ENCODE measurements around the gene SPTBN1. TPM values are rescaled to one million over a fixed set of nuclear protein-coding genes. Genes with fewer than 3 reads are reported as not detected.

The SPTBN1 gene
- total and polyA plus RNA-seq, 9 of the 15 experiments (the other 6 are each of a cell fraction or from before 2014, with no cell fraction given), result 8.9 to 66.8 (median 31.4) TPM

DNA sequence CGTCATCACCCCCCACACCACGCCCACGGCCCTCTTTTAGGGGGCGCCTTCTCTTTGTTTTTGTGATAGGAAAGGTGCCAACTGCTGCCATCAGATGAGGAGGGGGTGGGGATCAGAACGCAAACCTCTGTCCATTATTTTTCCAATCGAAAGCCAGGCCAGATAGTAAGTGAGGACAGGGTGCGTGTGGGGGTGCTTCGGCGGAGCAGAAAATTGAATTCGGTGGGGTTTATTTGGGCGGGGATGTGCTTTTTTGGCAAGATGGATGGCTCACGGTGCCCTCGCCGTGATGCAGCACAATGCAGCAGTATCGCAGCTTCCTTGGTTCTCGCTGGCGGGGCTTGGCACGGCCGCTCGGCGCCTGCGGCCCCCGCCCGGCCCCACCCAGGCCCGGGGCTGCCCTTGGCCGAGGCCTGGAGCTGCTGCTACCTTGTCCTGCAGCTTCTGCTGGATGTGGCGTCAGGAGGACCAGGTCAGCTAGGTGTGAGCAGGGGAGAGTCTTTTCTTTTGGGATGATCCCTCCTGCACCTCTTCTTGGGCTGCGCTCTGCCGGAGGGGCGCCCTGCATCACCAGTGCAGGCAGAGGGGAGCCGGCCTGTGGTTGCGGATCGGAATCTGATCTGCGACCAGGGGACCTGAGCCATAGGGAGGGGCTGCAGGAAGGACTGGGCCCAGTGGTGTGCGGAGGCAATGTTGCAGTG, 1.3 kb downstream of the SPTBN1 start:
- in situ Hi-C loops (cut with MboI), result no loop called here
- no peak for DNase-seq (ENCODE audit: extremely low read depth in 1 of 4, low spot score in 3 of 4)
- peaks cover 24 to 26% of the 10 kb centered on the region in 2 experiments; a peak in 4 of 5 replicates for H3K27me3 ChIP-seq (ENCODE audit: control insufficient read depth in 2 of 2, insufficient read depth in 2 of 2, low read length in 2 of 2)
- no peaks in the 10 kb centered on the region for H4K20me1 ChIP-seq (replicated peaks; ENCODE audit: control insufficient read depth, insufficient read depth, low read length)
- no peak overlapping the region for H3K9ac ChIP-seq (ENCODE audit: insufficient read depth in 1 of 2, low read depth in 2 of 2, low read length in 2 of 2)
- H3K4me2 ChIP-seq (ENCODE audit: insufficient read depth, low read length), result no peak overlapping the region
- H3K9me1 ChIP-seq (ENCODE audit: control insufficient read depth, insufficient read depth, low read length), result no peaks in the 10 kb centered on the region
- ChIA-PET CTCF (ENCODE audit: low intra/inter-chr PET ratio) (no interaction called here), POLR2A (no interaction called here)
- ATAC-seq, result no peak; the same call in none of the 3 replicates
- FAIRE-seq, result no peak
- no peak overlapping the region for H3K27ac ChIP-seq (ENCODE audit: extremely low read depth, low read depth, low read length)
- H2AFZ ChIP-seq (ENCODE audit: low read depth, low read length), result no peak overlapping the region
- H3K9me3 ChIP-seq (replicated peaks; ENCODE audit: control insufficient read depth, insufficient read depth, low read depth, low read length), result no peaks in the 10 kb centered on the region
- no peak overlapping the region for H3K4me3 ChIP-seq
- intact Hi-C loops (cut with micrococcal nuclease), result no loop called here
- H3K36me3 ChIP-seq (ENCODE audit: control insufficient read depth, insufficient read depth, low read length), result no peaks in the 10 kb centered on the region
- H3K79me2 ChIP-seq (ENCODE audit: control insufficient read depth, insufficient read depth, low read length), result no peaks in the 10 kb centered on the region
- peaks cover 0 to 21% of the 10 kb centered on the region in 2 experiments; a peak in 2 of 5 replicates for H3K4me1 ChIP-seq (replicated peaks in 1 of 2; ENCODE audit: control insufficient read depth in 2 of 2, insufficient read depth in 2 of 2, low read length in 2 of 2)
- BruUV-seq (replicated peaks), result no TSS peak
- WGBS (ENCODE audit: insufficient coverage, low coverage, missing lambda C conversion rate), result 9% methylated on average over 23 of the region's 35 CpGs
- TF ChIP-seq RFX1 (IDR thresholded peaks at IDR 0.05), result no peak
- no peak for TF ChIP-seq MYBL2 (IDR thresholded peaks at IDR 0.05; ENCODE audit: low read depth)
- no peak for TF ChIP-seq MYBL2 (CRISPR knock-in tag; IDR thresholded peaks at IDR 0.05; ENCODE audit: borderline replicate concordance)
- TF ChIP-seq, protein P1, sequence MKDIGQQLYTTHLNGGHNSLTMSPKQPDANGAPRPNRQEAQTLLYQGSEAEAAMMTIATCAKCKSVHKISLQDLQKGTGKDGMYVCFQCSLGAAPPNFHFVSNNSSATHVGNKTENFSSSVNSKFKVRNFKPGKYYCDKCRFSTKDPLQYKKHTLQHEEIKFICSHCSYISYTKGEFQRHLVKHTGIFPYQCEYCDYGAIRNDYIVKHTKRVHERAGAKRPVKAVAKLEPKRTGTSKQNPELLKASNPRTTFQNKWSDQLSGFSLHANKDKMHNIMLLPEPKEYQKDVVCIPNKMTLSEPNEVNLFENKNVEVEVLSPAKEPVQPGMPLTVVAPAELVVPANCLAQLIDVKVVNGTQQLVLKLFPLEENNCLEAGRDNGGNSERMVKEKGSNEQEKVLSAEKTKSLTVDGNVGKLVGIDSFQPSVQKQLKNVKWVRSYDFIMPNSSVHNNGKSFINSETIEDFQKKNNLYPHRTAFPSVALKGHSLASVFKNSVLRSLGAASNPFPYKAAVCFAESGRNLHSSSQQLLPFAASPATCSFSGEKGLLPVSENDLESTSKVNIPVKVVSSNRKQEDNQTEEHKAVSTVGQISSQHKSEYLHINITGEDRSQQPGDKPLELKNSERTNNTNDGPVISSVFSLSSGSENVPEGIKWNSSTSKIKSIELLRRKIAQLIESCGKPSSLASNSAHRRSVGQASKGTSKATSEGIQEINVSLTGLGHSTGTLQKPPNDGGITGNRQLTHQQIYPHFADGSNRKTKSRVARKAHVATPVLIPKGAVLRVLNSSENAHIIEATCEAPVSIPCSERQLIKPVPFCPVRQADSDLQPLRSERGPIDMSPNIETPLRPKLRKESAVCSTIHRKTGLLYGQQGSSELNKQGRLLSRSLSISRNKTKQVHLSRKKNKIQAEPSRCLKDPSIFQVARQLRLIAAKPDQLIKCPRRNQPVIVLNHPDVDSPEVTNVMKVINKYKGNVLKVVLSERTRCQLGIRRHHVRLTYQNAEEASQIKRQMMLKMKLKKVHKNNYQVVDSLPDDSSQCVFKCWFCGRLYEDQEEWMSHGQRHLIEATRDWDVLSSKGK (CRISPR knock-in tag; IDR thresholded peaks at IDR 0.05), result no peak
- TF ChIP-seq, protein P2, sequence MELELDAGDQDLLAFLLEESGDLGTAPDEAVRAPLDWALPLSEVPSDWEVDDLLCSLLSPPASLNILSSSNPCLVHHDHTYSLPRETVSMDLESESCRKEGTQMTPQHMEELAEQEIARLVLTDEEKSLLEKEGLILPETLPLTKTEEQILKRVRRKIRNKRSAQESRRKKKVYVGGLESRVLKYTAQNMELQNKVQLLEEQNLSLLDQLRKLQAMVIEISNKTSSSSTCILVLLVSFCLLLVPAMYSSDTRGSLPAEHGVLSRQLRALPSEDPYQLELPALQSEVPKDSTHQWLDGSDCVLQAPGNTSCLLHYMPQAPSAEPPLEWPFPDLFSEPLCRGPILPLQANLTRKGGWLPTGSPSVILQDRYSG (tag; conservative IDR thresholded peaks at IDR 0.05; ENCODE audit: low read depth), result no peak
- TF ChIP-seq NFIX (CRISPR knock-in tag; IDR thresholded peaks at IDR 0.05; ENCODE audit: low read depth), result no peak
- TF ChIP-seq, protein P3, sequence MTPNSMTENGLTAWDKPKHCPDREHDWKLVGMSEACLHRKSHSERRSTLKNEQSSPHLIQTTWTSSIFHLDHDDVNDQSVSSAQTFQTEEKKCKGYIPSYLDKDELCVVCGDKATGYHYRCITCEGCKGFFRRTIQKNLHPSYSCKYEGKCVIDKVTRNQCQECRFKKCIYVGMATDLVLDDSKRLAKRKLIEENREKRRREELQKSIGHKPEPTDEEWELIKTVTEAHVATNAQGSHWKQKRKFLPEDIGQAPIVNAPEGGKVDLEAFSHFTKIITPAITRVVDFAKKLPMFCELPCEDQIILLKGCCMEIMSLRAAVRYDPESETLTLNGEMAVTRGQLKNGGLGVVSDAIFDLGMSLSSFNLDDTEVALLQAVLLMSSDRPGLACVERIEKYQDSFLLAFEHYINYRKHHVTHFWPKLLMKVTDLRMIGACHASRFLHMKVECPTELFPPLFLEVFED (CRISPR knock-in tag; conservative IDR thresholded peaks at IDR 0.05), result no peak
- no peak for TF ChIP-seq ZNF780A (CRISPR knock-in tag; IDR thresholded peaks at IDR 0.05)
- TF ChIP-seq HNRNPUL1 (IDR thresholded peaks at IDR 0.05; ENCODE audit: low read length), result no peak
- TF ChIP-seq, protein P4, sequence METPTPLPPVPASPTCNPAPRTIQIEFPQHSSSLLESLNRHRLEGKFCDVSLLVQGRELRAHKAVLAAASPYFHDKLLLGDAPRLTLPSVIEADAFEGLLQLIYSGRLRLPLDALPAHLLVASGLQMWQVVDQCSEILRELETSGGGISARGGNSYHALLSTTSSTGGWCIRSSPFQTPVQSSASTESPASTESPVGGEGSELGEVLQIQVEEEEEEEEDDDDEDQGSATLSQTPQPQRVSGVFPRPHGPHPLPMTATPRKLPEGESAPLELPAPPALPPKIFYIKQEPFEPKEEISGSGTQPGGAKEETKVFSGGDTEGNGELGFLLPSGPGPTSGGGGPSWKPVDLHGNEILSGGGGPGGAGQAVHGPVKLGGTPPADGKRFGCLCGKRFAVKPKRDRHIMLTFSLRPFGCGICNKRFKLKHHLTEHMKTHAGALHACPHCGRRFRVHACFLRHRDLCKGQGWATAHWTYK (CRISPR knock-in tag; IDR thresholded peaks at IDR 0.05), result no peak
- TF ChIP-seq LCOR (CRISPR knock-in tag; IDR thresholded peaks at IDR 0.05), result no peak

Measured in K562 (cell line).